HG02571 (cell line): ENCODE measurements around the gene VAV2.
A peak's percentile ranks its signal among the peaks of the same experiment; 100 is the strongest.

Source experiments
- ATAC-seq: cut with Tn5 transposase; IDR thresholded peaks from one replicate; pipeline ENCODE4 v1.9.1; 2021; ENCODE audit warnings: mild to moderate bottlenecking, moderate library complexity; ENCODE audit not compliant: unreplicated experiment

The VAV2 gene

GRCh38 chr9:133982971-133983720 lies 9.0 kb downstream of the VAV2 start:
- no peak for ATAC-seq

DNA sequence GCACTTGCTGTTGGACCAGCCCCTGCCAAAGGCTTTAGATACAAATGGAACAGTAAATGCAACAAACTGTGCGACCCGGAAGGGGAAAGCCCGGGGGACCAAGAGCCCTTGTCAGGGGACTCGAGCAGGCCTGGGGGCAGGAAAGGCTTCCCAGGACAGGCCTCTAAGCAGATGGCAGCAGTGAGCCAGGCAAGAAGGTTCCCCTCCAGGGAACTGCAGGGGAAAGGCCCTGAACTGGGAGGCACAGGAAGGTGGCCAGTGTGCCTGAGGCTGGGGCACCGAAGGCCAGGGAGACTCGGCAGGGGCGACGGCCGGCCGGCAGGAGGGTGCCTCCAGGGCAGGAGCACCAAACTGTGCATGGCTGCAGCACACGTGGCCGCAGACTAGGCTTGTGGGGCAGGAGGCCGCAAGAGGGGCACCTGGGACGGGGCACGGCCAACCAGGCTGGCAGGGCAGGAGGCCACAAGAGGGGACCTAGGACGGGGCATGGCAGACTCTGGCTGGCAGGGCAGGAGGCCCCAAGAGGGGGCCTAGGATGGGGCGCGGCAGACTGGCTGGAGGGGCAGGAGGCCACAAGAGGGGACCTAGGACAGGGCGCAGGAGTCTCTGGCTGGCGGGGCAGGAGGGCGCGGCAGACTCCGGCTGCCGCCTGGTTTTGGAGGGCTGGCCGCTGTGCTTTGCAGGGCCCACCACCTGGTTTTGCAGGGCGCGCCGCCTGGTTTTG lies 10.0 kb downstream of the VAV2 start:
- ATAC-seq, result no peak

DNA sequence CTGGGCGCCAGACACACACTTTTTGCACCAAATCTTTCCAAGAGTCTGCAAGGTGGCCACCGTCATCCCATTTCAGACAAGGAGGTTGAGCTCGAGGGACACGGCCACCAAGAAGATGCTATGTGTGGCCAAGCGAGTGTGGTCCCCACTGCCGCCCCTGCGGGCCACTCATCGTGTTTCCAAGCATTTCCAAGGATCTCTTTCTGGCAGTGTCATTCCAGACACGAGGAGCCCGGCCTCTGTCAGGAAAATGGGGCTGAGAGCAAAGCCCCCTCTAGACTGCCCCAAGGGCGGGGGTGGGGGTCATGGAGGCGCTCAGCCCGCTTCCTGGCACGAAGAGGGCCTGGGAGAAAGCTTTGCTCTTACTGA lies 10.6 kb downstream of the VAV2 start:
- ATAC-seq, result no peak

GRCh38 chr9:133980864-133981588 lies 11.1 kb downstream of the VAV2 start:
- ATAC-seq, result no peak

GRCh38 chr9:133979921-133980863 lies 11.9 kb downstream of the VAV2 start:
- ATAC-seq, result no peak

- peak; percentile 53 for ATAC-seq
Measured at GRCh38 chr9:133979273-133979920, 12.7 kb downstream of the VAV2 start.

GRCh38 chr9:133978899-133979272 lies 13.2 kb downstream of the VAV2 start:
- ATAC-seq, result no peak

DNA sequence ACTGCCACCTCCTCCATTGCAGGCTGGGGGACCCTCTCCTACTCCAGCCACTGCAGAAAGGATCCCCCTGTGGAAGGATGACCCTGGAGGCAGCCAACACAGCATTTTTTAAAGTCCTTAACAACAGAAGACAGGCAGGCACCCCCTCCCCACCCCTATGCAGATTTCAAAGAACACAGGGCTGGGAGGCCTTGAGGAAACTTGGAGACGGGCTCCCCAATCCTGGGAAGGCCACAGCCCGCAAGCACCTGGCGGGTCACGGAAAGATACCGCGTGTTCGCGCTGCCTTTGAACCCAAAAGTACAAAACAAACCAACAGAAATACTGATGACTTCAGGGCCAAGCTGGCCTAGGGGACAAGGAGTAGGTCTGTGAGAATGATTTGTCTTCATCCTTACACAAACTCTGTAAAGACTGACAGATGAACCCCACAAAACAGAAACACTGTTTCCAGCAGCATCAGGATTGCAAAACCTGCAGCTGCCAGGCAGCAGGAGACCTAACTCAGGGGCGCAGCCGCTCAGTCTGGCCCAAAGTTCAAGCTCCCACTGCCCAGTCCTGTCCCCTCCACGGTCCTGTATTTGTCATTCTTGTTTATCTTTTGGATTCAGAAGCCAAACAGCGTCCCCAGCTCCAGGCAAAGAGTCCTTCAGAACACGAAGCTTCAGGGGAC lies 13.8 kb downstream of the VAV2 start:
- no peak for ATAC-seq

DNA sequence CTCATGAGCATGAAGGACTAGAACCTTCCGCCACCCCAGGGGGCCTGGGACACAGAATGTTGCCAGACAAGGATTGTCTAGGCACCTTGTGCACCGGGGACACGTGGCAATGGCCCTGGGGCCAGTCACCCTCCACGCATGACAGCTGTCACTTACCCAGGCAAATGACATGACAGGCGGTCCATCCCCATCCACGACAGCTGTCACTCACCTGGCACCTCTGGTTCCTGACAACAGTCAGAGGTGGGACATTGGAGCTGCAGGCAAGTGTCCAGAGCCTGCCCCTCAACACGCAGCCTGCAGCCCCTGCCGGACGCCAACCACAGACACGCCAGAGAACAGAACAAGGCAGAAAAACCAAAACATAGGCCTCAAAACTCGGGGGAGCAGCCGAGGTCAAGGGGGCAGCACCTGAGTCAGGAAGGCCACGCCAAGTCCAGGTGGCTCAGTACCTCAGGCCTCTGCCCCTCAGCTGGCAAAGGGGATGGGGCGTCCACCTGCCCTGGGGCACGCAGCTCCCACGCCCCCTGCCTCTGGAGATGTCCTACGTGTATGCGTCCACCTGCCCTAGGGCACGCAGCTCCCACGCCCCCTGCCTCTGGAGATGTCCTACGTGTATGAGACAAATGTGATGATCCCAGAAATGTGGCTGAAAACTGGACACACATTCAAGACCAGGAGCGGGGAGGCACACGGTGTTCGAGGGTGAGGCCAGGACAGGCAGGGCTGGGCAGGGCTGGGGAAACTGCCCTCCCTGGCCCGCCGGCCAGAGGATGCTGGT lies 14.5 kb downstream of the VAV2 start:
- no peak for ATAC-seq

- ATAC-seq, result no peak
Measured at GRCh38 chr9:133976887-133977286, 15.2 kb downstream of the VAV2 start.

- no peak for ATAC-seq
Measured at GRCh38 chr9:133976191-133976861, 15.8 kb downstream of the VAV2 start.

GRCh38 chr9:133975511-133975910 lies 16.6 kb downstream of the VAV2 start:
- ATAC-seq, result no peak

DNA sequence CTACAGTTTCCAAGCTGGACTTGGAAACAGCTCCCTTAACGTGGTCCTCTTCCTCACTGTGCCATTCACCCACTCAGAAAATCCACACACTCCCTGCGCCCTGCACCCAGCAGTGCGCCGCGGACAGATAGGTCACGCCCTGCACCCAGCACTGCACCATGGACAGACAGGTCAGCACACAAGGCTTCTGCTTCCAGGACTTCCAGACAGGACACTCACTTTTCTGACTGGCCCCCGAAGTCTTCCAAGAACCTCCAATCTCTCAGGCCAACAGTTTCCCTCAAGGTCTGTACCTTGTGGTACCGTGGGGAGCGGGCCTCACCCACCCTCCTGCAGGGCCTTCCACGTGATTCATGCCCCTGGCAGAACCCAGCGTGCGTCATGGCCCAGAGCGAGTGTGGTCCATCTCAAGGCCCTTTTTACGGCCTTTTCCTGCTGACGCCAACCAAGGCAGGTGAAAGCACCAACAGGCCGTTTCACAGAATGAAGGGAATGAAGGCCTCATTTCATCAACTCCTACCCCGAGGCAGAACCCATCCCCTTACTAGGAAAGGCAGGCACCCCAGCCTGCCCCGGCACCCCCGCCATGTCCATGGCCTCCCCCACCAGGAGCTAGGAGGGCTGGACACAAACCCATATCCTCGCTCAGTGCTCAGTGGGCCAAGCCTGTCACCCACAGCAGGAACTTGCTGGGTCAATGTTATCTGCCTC lies 17.3 kb downstream of the VAV2 start:
- no peak for ATAC-seq

DNA sequence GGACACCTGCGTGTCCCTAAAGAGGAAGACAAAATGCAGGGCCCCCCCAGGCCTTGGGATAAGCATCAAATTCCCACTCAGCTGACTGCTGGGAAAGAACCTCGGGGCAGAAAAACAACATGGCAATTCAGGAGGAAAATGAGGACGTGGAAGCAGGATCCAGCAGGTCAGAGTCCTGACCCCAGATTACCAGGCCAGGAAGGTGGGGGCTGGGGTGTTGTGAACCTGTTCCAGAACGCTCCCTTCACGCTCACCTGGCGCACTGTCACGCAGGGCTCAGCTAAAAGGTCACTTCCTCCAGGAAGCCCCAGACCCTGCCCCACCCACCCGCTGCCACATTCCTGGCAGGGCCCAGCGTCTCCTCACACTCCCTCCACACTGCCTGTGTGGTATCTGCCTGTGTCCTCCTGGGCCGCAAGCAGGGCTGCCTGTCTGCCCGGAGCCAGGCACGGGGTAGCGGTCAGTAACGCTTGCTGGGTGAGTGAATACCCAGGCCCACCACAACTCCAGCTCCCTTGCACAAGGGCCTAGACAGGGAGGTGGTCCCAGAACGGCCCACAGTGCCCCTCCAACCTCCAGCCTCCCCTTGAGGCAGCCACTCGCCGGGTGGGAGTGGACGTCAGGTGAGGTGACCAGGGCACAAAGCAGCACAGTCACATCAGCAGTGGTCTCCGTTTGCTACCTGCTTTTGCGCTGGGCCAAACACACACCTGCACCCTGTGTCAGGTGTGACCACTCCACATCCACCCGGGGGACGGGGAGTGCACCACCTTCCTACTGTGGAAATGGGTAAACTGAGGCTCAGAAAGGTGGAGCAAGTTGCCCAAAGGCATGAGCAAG lies 18.1 kb downstream of the VAV2 start:
- ATAC-seq, result no peak

DNA sequence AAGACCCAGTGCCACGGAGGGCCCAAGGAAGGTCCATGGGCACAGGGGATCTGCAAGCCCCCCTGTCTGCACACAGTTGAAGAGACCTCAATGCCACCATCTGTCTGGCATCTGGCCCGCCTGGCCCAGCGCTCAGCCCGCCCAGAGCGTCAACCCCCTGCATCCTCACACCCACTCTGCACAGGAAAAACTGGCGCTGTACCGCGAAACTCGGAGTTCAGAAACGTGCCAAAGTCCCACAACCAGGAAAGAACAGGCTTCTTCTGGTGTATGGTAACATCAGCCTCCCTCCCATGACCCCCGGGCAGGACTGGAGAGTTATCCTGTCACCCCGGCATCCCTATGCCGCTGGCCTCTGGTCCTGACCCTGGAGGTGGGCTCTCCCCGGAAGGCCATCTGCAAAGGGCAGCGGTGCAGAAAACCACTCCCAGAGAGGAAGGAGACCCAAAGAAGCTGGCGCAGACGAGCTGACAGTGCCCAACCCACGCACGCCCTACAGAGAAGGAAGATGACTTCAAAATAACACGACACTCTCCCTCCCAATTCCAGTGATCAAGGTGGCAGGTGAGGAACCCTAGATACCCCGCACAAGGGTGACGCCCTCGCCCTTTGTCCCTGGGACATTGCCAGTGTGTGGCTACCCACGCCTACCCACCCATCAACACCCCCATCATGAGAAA lies 18.9 kb downstream of the VAV2 start:
- no peak for ATAC-seq
